ENCODE measurements around the gene DPM3. TPM values are rescaled to one million over a fixed set of nuclear protein-coding genes. Genes with fewer than 3 reads are reported as not detected.
A peak's percentile ranks its signal among the peaks of the same experiment; 100 is the strongest.

DPM3 gene
- total and polyA plus RNA-seq, 2 of the 13 experiments (the other 11 are each of a cell fraction or from before 2014, with no cell fraction given), result 23.2 to 53.4 TPM

DNA sequence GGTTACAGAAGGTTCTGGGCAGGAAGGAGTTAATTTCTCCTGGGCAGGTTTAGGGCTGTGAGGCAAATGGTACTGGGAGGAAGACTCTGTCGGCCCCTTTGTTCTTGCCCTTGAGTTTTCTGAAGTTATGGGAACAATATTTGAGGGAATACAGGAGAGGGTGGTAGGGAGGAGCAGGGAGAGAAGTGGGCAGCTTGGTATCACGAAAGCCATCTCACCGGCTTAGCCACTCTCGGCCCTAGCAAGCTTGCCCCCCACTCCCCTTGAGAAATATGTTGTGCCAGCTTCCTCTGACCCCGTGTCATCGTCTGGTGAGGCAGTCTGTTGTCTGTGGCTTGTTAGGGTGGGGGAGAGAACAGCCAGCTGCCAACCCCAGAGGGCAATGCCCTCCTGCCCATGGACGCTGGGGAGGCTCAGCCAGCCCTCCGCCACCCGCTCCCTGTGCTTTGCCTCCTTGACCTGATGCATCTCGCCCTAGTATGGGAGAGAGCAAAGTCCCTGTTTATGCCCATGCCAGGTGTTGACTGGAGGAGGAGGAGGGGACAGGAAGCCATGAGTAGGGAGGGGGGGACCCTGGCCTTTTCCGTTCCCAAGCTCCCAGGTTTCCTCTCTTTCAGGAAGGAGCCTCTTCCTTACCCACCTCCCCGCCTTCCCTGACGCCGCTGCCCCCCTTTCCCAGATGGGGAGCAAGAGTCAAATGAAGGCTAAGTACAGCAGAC is 11.4 kb downstream of the DPM3 start (continued):
- TF ChIP-seq ZNF264 (CRISPR knock-in tag; IDR thresholded peaks at IDR 0.05), result 0 out of 2 replicates have a peak, but pooled peaks have one; percentile 20
- TF ChIP-seq ZNF138 (CRISPR knock-in tag; IDR thresholded peaks at IDR 0.05; ENCODE audit: low read depth), result 0 out of 2 replicates have a peak, but pooled peaks have one; percentile 44
- peak; percentile 65; the same call in 1 of the 2 replicates for TF ChIP-seq WIZ (CRISPR knock-in tag; IDR thresholded peaks at IDR 0.05)
- TF ChIP-seq, protein P1, sequence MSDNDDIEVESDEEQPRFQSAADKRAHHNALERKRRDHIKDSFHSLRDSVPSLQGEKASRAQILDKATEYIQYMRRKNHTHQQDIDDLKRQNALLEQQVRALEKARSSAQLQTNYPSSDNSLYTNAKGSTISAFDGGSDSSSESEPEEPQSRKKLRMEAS (IDR thresholded peaks at IDR 0.05), result no peak
- TF ChIP-seq, protein P2, sequence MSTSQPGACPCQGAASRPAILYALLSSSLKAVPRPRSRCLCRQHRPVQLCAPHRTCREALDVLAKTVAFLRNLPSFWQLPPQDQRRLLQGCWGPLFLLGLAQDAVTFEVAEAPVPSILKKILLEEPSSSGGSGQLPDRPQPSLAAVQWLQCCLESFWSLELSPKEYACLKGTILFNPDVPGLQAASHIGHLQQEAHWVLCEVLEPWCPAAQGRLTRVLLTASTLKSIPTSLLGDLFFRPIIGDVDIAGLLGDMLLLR (CRISPR knock-in tag; IDR thresholded peaks at IDR 0.05), result peak; percentile 67; the same call in 1 of the 2 replicates
- TF ChIP-seq, protein P3, sequence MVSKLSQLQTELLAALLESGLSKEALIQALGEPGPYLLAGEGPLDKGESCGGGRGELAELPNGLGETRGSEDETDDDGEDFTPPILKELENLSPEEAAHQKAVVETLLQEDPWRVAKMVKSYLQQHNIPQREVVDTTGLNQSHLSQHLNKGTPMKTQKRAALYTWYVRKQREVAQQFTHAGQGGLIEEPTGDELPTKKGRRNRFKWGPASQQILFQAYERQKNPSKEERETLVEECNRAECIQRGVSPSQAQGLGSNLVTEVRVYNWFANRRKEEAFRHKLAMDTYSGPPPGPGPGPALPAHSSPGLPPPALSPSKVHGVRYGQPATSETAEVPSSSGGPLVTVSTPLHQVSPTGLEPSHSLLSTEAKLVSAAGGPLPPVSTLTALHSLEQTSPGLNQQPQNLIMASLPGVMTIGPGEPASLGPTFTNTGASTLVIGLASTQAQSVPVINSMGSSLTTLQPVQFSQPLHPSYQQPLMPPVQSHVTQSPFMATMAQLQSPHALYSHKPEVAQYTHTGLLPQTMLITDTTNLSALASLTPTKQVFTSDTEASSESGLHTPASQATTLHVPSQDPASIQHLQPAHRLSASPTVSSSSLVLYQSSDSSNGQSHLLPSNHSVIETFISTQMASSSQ (IDR thresholded peaks at IDR 0.05; ENCODE audit: low read depth), result no peak
- TF ChIP-seq, protein P3 (CRISPR knock-in tag; IDR thresholded peaks at IDR 0.05; ENCODE audit: borderline replicate concordance), result peak; percentile 76
- TF ChIP-seq PAX8 (CRISPR knock-in tag; IDR thresholded peaks at IDR 0.05; ENCODE audit: borderline replicate concordance), result no peak
- no peak for TF ChIP-seq MAFK (conservative IDR thresholded peaks at IDR 0.05 in 1 of 2, IDR thresholded peaks at IDR 0.05 in 1 of 2; ENCODE audit: low read length in 2 of 2)
- peak; percentile 44; the same call in 1 of the 2 replicates for TF ChIP-seq DMAP1 (CRISPR knock-in tag; IDR thresholded peaks at IDR 0.05)
- TF ChIP-seq ZNF350 (CRISPR knock-in tag; IDR thresholded peaks at IDR 0.05; ENCODE audit: borderline replicate concordance, low read depth), result peak; percentile 74; the same call in 1 of the 2 replicates
- no peak for TF ChIP-seq ZFYVE20 (CRISPR knock-in tag; IDR thresholded peaks at IDR 0.05; ENCODE audit: borderline replicate concordance, low read depth)
- TF ChIP-seq TGIF2 (CRISPR knock-in tag; IDR thresholded peaks at IDR 0.05), result peak; percentile 75; the same call in 1 of the 2 replicates
- no peak for TF ChIP-seq NBN (conservative IDR thresholded peaks at IDR 0.05)
- no peak for TF ChIP-seq CREB1 (IDR thresholded peaks at IDR 0.05)
- no peak for TF ChIP-seq CREB1 (CRISPR knock-in tag; IDR thresholded peaks at IDR 0.05)
- TF ChIP-seq, protein P4, sequence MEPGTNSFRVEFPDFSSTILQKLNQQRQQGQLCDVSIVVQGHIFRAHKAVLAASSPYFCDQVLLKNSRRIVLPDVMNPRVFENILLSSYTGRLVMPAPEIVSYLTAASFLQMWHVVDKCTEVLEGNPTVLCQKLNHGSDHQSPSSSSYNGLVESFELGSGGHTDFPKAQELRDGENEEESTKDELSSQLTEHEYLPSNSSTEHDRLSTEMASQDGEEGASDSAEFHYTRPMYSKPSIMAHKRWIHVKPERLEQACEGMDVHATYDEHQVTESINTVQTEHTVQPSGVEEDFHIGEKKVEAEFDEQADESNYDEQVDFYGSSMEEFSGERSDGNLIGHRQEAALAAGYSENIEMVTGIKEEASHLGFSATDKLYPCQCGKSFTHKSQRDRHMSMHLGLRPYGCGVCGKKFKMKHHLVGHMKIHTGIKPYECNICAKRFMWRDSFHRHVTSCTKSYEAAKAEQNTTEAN (CRISPR knock-in tag; conservative IDR thresholded peaks at IDR 0.05), result peak; percentile 89
- TF ChIP-seq, protein P5, sequence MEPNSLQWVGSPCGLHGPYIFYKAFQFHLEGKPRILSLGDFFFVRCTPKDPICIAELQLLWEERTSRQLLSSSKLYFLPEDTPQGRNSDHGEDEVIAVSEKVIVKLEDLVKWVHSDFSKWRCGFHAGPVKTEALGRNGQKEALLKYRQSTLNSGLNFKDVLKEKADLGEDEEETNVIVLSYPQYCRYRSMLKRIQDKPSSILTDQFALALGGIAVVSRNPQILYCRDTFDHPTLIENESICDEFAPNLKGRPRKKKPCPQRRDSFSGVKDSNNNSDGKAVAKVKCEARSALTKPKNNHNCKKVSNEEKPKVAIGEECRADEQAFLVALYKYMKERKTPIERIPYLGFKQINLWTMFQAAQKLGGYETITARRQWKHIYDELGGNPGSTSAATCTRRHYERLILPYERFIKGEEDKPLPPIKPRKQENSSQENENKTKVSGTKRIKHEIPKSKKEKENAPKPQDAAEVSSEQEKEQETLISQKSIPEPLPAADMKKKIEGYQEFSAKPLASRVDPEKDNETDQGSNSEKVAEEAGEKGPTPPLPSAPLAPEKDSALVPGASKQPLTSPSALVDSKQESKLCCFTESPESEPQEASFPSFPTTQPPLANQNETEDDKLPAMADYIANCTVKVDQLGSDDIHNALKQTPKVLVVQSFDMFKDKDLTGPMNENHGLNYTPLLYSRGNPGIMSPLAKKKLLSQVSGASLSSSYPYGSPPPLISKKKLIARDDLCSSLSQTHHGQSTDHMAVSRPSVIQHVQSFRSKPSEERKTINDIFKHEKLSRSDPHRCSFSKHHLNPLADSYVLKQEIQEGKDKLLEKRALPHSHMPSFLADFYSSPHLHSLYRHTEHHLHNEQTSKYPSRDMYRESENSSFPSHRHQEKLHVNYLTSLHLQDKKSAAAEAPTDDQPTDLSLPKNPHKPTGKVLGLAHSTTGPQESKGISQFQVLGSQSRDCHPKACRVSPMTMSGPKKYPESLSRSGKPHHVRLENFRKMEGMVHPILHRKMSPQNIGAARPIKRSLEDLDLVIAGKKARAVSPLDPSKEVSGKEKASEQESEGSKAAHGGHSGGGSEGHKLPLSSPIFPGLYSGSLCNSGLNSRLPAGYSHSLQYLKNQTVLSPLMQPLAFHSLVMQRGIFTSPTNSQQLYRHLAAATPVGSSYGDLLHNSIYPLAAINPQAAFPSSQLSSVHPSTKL (CRISPR knock-in tag; IDR thresholded peaks at IDR 0.05), result peak; percentile 57
- 0 out of 2 replicates have a peak, but pooled peaks have one; percentile 29 for TF ChIP-seq ELF3 (CRISPR knock-in tag; IDR thresholded peaks at IDR 0.05)
- TF ChIP-seq, protein P6, sequence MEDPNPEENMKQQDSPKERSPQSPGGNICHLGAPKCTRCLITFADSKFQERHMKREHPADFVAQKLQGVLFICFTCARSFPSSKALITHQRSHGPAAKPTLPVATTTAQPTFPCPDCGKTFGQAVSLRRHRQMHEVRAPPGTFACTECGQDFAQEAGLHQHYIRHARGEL (CRISPR knock-in tag; IDR thresholded peaks at IDR 0.05), result no peak
